Measurements from ENCODE around the gene SPRED2.

- no peak for TF ChIP-seq CTCF (IDR thresholded peaks at IDR 0.05)
- TF ChIP-seq POLR2A (IDR thresholded peaks at IDR 0.05): no peak
- TF ChIP-seq EP300 (IDR thresholded peaks at IDR 0.05): no peak
Measured at GRCh38 chr2:65476778-65477177, 44.4 kb upstream of the SPRED2 start.
